Amniotic stem cell (primary cell): ENCODE results near the gene IKZF2.
A peak's percentile ranks its signal among the peaks of the same experiment; 100 is the strongest.

Experiments
- DNase-seq: peaks from one replicate; lab custom pipeline; 2025; lab: John Stamatoyannopoulos, UW

Gene IKZF2

GRCh38 chr2:212997526-212998020 is 153.8 kb downstream of the IKZF2 start:
- DNase-seq: no peak

GRCh38 chr2:212995920-212996319 is 155.5 kb downstream of the IKZF2 start:
- DNase-seq: peak; percentile 17

- DNase-seq: no peak
Observed at GRCh38 chr2:212994976-212995375, 156.4 kb downstream of the IKZF2 start.

- no peak for DNase-seq
Observed at GRCh38 chr2:212991120-212991519, 160.3 kb downstream of the IKZF2 start.

- no peak for DNase-seq
Observed at GRCh38 chr2:212990697-212991096, 160.7 kb downstream of the IKZF2 start.

- DNase-seq: no peak
Observed at GRCh38 chr2:212987492-212987891, 163.9 kb downstream of the IKZF2 start.

- DNase-seq: no peak
Observed at GRCh38 chr2:212984129-212984528, 167.3 kb downstream of the IKZF2 start.

- no peak for DNase-seq
Observed at GRCh38 chr2:212979799-212980198, 171.6 kb downstream of the IKZF2 start.

- DNase-seq: no peak
Observed at GRCh38 chr2:212979046-212979612, 172.3 kb downstream of the IKZF2 start.

- DNase-seq: no peak
Observed at GRCh38 chr2:212977152-212977551, 174.3 kb downstream of the IKZF2 start.

- DNase-seq: no peak
Observed at GRCh38 chr2:212975333-212975732, 176.1 kb downstream of the IKZF2 start.

- peak; percentile 35 for DNase-seq
Observed at GRCh38 chr2:212974692-212975091, 176.7 kb downstream of the IKZF2 start.

GRCh38 chr2:212973347-212973746 is 178.1 kb downstream of the IKZF2 start:
- DNase-seq: no peak

- DNase-seq: no peak
Observed at GRCh38 chr2:212970132-212970531, 181.3 kb downstream of the IKZF2 start.

GRCh38 chr2:212968284-212969081 is 182.9 kb downstream of the IKZF2 start:
- no peak for DNase-seq

GRCh38 chr2:212966884-212967283 is 184.5 kb downstream of the IKZF2 start:
- DNase-seq: no peak

GRCh38 chr2:212962691-212963090 is 188.7 kb downstream of the IKZF2 start:
- no peak for DNase-seq

GRCh38 chr2:212961255-212961654 is 190.2 kb downstream of the IKZF2 start:
- DNase-seq: no peak

GRCh38 chr2:212960336-212960735 is 191.1 kb downstream of the IKZF2 start:
- no peak for DNase-seq

- DNase-seq: no peak
Observed at GRCh38 chr2:212959471-212960117, 191.8 kb downstream of the IKZF2 start.

- DNase-seq: no peak
Observed at GRCh38 chr2:212958757-212959295, 192.6 kb downstream of the IKZF2 start.

- DNase-seq: no peak
Observed at GRCh38 chr2:212958133-212958532, 193.3 kb downstream of the IKZF2 start.

- no peak for DNase-seq
Observed at GRCh38 chr2:212957624-212958023, 193.8 kb downstream of the IKZF2 start.
